Aorta (tissue), 5 donors: ENCODE measurements around the gene PRKCA. TPM values are rescaled to one million over a fixed set of nuclear protein-coding genes. Genes with fewer than 3 reads are reported as not detected.

Experiments
- ATAC-seq: fragments of 200-7000 bp; cut with Tn5 transposase; one replicate; pipeline ENCODE4 v1.9.1; 2022; ENCODE audit warnings: moderate library complexity; ENCODE audit not compliant: low FRiP score
- DNase-seq, 2 donors: peaks; one replicate each; pipeline ENCODE4 v3.0.0-alpha.2; 2020
- H3K27ac ChIP-seq, 2 donors: one replicate each; pipeline ENCODE4 v1.5.1; 2013; ENCODE audit warnings: low read length in 2 of 2, mild to moderate bottlenecking in 2 of 2, moderate library complexity in 2 of 2, control low read depth in 1 of 2, inconsistent platforms in 1 of 2, low read depth in 1 of 2
- H3K27me3 ChIP-seq, 2 donors: one replicate each; pipeline ENCODE4 v1.6.1; 2013; ENCODE audit warnings: control low read depth in 1 of 2, low read length in 1 of 2, mild to moderate bottlenecking in 1 of 2, moderate library complexity in 1 of 2; ENCODE audit not compliant: insufficient read depth in 2 of 2, control insufficient read depth in 1 of 2
- H3K36me3 ChIP-seq, 2 donors: one replicate each; pipeline ENCODE4 v1.6.1; 2013; ENCODE audit warnings: control low read depth in 1 of 2, low read length in 1 of 2, mild to moderate bottlenecking in 1 of 2; ENCODE audit not compliant: insufficient read depth in 2 of 2, control insufficient read depth in 1 of 2
- H3K4me1 ChIP-seq, 2 donors: one replicate each; pipeline ENCODE4 v1.6.1; 2013; ENCODE audit warnings: low read length in 2 of 2, control low read depth in 1 of 2, mild to moderate bottlenecking in 1 of 2, moderate library complexity in 1 of 2; ENCODE audit not compliant: insufficient read depth in 2 of 2, control insufficient read depth in 1 of 2
- H3K4me3 ChIP-seq, 2 donors: one replicate each; pipeline ENCODE4 v1.5.1; 2013; ENCODE audit warnings: low read length in 2 of 2, control low read depth in 1 of 2, mild to moderate bottlenecking in 1 of 2
- H3K9me3 ChIP-seq: one replicate; pipeline ENCODE4 v1.6.1; 2013; ENCODE audit warnings: mild to moderate bottlenecking, low read length; ENCODE audit not compliant: control insufficient read depth
- WGBS, 2 donors: extraction: QIAGEN DNeasy Blood & Tissue Kit; methylation state at CpG; one replicate each; pipeline ENCODE4 v1.1.7; 2013; 5-methylcytosine and 5-hydroxymethylcytosine counted together
- intact Hi-C, 2 donors: fragments of 100-400 bp; cut with DNase I; formaldehyde crosslinking; loops; one replicate each; pipeline versions ENCODE4 v1.14.2 to v1.15.0; 2022
- polyA plus RNA-seq, 2 donors: library from polyadenylated mRNA; stranded (reverse); fragments of 200-250 nt; gene quantifications; one replicate each; pipeline ENCODE4 v1.2.3, GENCODE V29; 2013
- total RNA-seq, 2 donors: library from RNA; stranded (reverse); fragmentation: NEBNext Ultra II Directional; extraction: Animal tissue kit (Norgen Biotek cat#: 25700); gene quantifications; one replicate each; pipeline ENCODE4 v1.2.1, GENCODE V29; 2021
- donor health status: healthy with polysubstance abuse.
- donor health status: Bipolar disorder and iron deficiency.
- donor health status: DM: no; HTN: no; CAD: no.
- donor health status: DM: no; HTN: no; CAD: no.
- donor health status: DM: yes; HTN: yes; CAD: no.

Gene PRKCA
- total and polyA plus RNA-seq, 4 donors = 2.7 to 15.4 (median 9.1) TPM

- intact Hi-C loops = no loop called here
- H3K4me3 ChIP-seq = no peak overlapping the region
- peaks cover 0 to 2% of the 10 kb centered on the region in 2 donors for H3K4me1 ChIP-seq
- no peaks in the 10 kb centered on the region for H3K9me3 ChIP-seq
- H3K27me3 ChIP-seq = no peaks in the 10 kb centered on the region
- H3K27ac ChIP-seq = no peak overlapping the region
- no peak for ATAC-seq
- 87 to 88% methylated on average over 3 of the region's 3 CpGs for WGBS, 2 donors
- no peak for DNase-seq
- H3K36me3 ChIP-seq = no peaks in the 10 kb centered on the region
Observed at GRCh38 chr17:66542967-66543520, 240.6 kb downstream of the PRKCA start.

GRCh38 chr17:66543526-66543925 is 241.1 kb downstream of the PRKCA start:
- H3K36me3 ChIP-seq = no peaks in the 10 kb centered on the region
- H3K4me1 ChIP-seq = peaks cover 0 to 2% of the 10 kb centered on the region in 2 donors
- WGBS, 2 donors = 94 to 96% methylated on average over 2 of the region's 2 CpGs
- no peak overlapping the region for H3K4me3 ChIP-seq
- no peaks in the 10 kb centered on the region for H3K27me3 ChIP-seq
- DNase-seq = no peak
- H3K9me3 ChIP-seq = no peaks in the 10 kb centered on the region
- ATAC-seq = no peak
- intact Hi-C loops = no loop called here
- no peak overlapping the region for H3K27ac ChIP-seq

- no peak overlapping the region for H3K4me3 ChIP-seq
- no peaks in the 10 kb centered on the region for H3K9me3 ChIP-seq
- H3K4me1 ChIP-seq = peaks cover 0 to 2% of the 10 kb centered on the region in 2 donors
- WGBS, 2 donors = 94 to 96% methylated on average over 2 of the region's 2 CpGs
- ATAC-seq (no peak), DNase-seq (no peak)
- no peak overlapping the region for H3K27ac ChIP-seq
- no peaks in the 10 kb centered on the region for H3K27me3 ChIP-seq
- no peaks in the 10 kb centered on the region for H3K36me3 ChIP-seq
- intact Hi-C loops = no loop called here
Observed at GRCh38 chr17:66545918-66546317, 243.5 kb downstream of the PRKCA start.

GRCh38 chr17:66547151-66547865 is 244.9 kb downstream of the PRKCA start:
- ATAC-seq (no peak), DNase-seq (no peak)
- no peaks in the 10 kb centered on the region for H3K4me1 ChIP-seq
- no peaks in the 10 kb centered on the region for H3K9me3 ChIP-seq
- intact Hi-C loops = no loop called here
- 83 to 85% methylated on average over 3 of the region's 3 CpGs for WGBS, 2 donors
- H3K27ac ChIP-seq = no peak overlapping the region
- H3K4me3 ChIP-seq = no peak overlapping the region
- no peaks in the 10 kb centered on the region for H3K36me3 ChIP-seq
- no peaks in the 10 kb centered on the region for H3K27me3 ChIP-seq

GRCh38 chr17:66548158-66548557 is 245.7 kb downstream of the PRKCA start:
- H3K9me3 ChIP-seq = no peaks in the 10 kb centered on the region
- intact Hi-C loops = no loop called here
- no peak for ATAC-seq
- H3K4me3 ChIP-seq = no peak overlapping the region
- H3K27me3 ChIP-seq = no peaks in the 10 kb centered on the region
- DNase-seq = no peak
- H3K27ac ChIP-seq = no peak overlapping the region
- H3K4me1 ChIP-seq = no peaks in the 10 kb centered on the region
- no peaks in the 10 kb centered on the region for H3K36me3 ChIP-seq
- WGBS, 2 donors = 81 to 85% methylated on average over 3 of the region's 3 CpGs

GRCh38 chr17:66548659-66549310 is 246.4 kb downstream of the PRKCA start:
- Histone ChIP-seq H3K36me3 (no peaks in the 10 kb centered on the region), H3K4me3 (no peak overlapping the region), H3K27ac (no peak overlapping the region), H3K27me3 (no peaks in the 10 kb centered on the region), H3K4me1 (no peaks in the 10 kb centered on the region), H3K9me3 (no peaks in the 10 kb centered on the region)
- WGBS, 2 donors = 90 to 95% methylated on average over 14 of the region's 14 CpGs
- ATAC-seq = no peak
- DNase-seq = no peak
- intact Hi-C loops = no loop called here

GRCh38 chr17:66549311-66549704 is 246.9 kb downstream of the PRKCA start:
- no peaks in the 10 kb centered on the region for H3K27me3 ChIP-seq
- DNase-seq = no peak
- H3K9me3 ChIP-seq = no peaks in the 10 kb centered on the region
- no peaks in the 10 kb centered on the region for H3K36me3 ChIP-seq
- 88 to 91% methylated on average over 3 of the region's 3 CpGs for WGBS, 2 donors
- ATAC-seq = no peak
- H3K4me3 ChIP-seq = no peak overlapping the region
- no peaks in the 10 kb centered on the region for H3K4me1 ChIP-seq
- intact Hi-C loops = no loop called here
- no peak overlapping the region for H3K27ac ChIP-seq

GRCh38 chr17:66549731-66550207 is 247.4 kb downstream of the PRKCA start:
- H3K27me3 ChIP-seq = no peaks in the 10 kb centered on the region
- ATAC-seq = no peak
- H3K36me3 ChIP-seq = no peaks in the 10 kb centered on the region

GRCh38 chr17:66551839-66552238 is 249.4 kb downstream of the PRKCA start:
- no peak overlapping the region for H3K4me3 ChIP-seq
- intact Hi-C loops = no loop called here
- no peaks in the 10 kb centered on the region for H3K27me3 ChIP-seq
- no peak for ATAC-seq
- no peak overlapping the region for H3K27ac ChIP-seq
- no peaks in the 10 kb centered on the region for H3K36me3 ChIP-seq
- H3K4me1 ChIP-seq = no peaks in the 10 kb centered on the region
- H3K9me3 ChIP-seq = no peaks in the 10 kb centered on the region
- 94 to 98% methylated on average over 2 of the region's 2 CpGs for WGBS, 2 donors
- DNase-seq = no peak

More at GRCh38 chr17:66549731-66550207, 247.4 kb downstream of the PRKCA start:
- H3K27ac ChIP-seq = no peak overlapping the region
- no peak overlapping the region for H3K4me3 ChIP-seq
- no peaks in the 10 kb centered on the region for H3K9me3 ChIP-seq
- intact Hi-C loops = no loop called here
- 47 to 53% methylated on average over 5 of the region's 5 CpGs for WGBS, 2 donors
- DNase-seq = no peak
- H3K4me1 ChIP-seq = no peaks in the 10 kb centered on the region
